ENCODE measurements around the gene BRD1.
A peak's percentile ranks its signal among the peaks of the same experiment; 100 is the strongest.

The BRD1 gene

GRCh38 chr22:49791682-49792081 lies 36.0 kb downstream of the BRD1 start:
- Histone ChIP-seq H3K4me2 (ENCODE audit: low read length) (no peak overlapping the region), H4K8ac (ENCODE audit: low read depth, low read length) (no peak overlapping the region), H3K27ac (ENCODE audit: low read depth, low read length) (no peak overlapping the region), H3K18ac (ENCODE audit: low read length) (no peak overlapping the region), H3K36me3 (ENCODE audit: control insufficient read depth, insufficient read depth, low read length) (peaks cover 27% of the 10 kb centered on the region), H3K79me1 (ENCODE audit: low read length) (peaks cover 36% of the 10 kb centered on the region), H3K23ac (ENCODE audit: low read length) (no peak overlapping the region), H2AK5ac (ENCODE audit: low read length) (no peak overlapping the region), H3K4me1 (ENCODE audit: control insufficient read depth, low read depth, low read length) (no peaks in the 10 kb centered on the region), H3K79me2 (ENCODE audit: control insufficient read depth, insufficient read depth, low read length) (peaks cover 25% of the 10 kb centered on the region), H3K27me3 (ENCODE audit: insufficient read depth, low read length, poor library complexity) (no peaks in the 10 kb centered on the region), H3K4me3 (ENCODE audit: low read length) (no peak overlapping the region), H3K56ac (ENCODE audit: low read length) (no peak overlapping the region), H2BK15ac (replicated peaks; ENCODE audit: low read depth) (no peak overlapping the region), H2BK120ac (ENCODE audit: low read depth, low read length) (no peak overlapping the region), H2BK5ac (ENCODE audit: low read length) (no peak overlapping the region), H4K5ac (ENCODE audit: low read length) (no peak overlapping the region), H3K4ac (ENCODE audit: low read depth, low read length) (no peak overlapping the region), H3K9ac (ENCODE audit: low read length) (no peak overlapping the region)
- DNase-seq = no peak
- no CpG with 5 or more reads among the region's 10 CpGs for WGBS (ENCODE audit: extremely low coverage, insufficient coverage, low lambda C conversion rate)

- Histone ChIP-seq H3K4me3 (ENCODE audit: low read length) (no peak overlapping the region), H2AK5ac (ENCODE audit: low read length) (no peak overlapping the region), H3K4me2 (ENCODE audit: low read length) (no peak overlapping the region), H2BK5ac (ENCODE audit: low read length) (no peak overlapping the region), H3K18ac (ENCODE audit: low read length) (no peak overlapping the region), H3K79me1 (ENCODE audit: low read length) (peaks cover 36% of the 10 kb centered on the region), H4K5ac (ENCODE audit: low read length) (no peak overlapping the region), H3K36me3 (ENCODE audit: control insufficient read depth, insufficient read depth, low read length) (peaks cover 30% of the 10 kb centered on the region), H2BK120ac (ENCODE audit: low read depth, low read length) (no peak overlapping the region), H3K4ac (ENCODE audit: low read depth, low read length) (no peak overlapping the region), H3K23ac (ENCODE audit: low read length) (no peak overlapping the region), H3K4me1 (ENCODE audit: control insufficient read depth, low read depth, low read length) (no peaks in the 10 kb centered on the region), H4K8ac (ENCODE audit: low read depth, low read length) (no peak overlapping the region), H2BK15ac (replicated peaks; ENCODE audit: low read depth) (no peak overlapping the region), H3K9ac (ENCODE audit: low read length) (no peak overlapping the region), H3K56ac (ENCODE audit: low read length) (no peak overlapping the region), H3K27me3 (ENCODE audit: insufficient read depth, low read length, poor library complexity) (no peaks in the 10 kb centered on the region), H3K79me2 (ENCODE audit: control insufficient read depth, insufficient read depth, low read length) (peaks cover 31% of the 10 kb centered on the region), H3K27ac (ENCODE audit: low read depth, low read length) (no peak overlapping the region)
- no CpG with 5 or more reads among the region's 16 CpGs for WGBS (ENCODE audit: extremely low coverage, insufficient coverage, low lambda C conversion rate)
- DNase-seq = no peak
These were observed 36.8 kb downstream of the BRD1 start for GRCh38 chr22:49790912-49791311.

GRCh38 chr22:49789289-49790141 lies 38.2 kb downstream of the BRD1 start:
- H3K36me3 ChIP-seq (ENCODE audit: control insufficient read depth, insufficient read depth, low read length) = peaks cover 27% of the 10 kb centered on the region
- peak; percentile 12 for DNase-seq

GRCh38 chr22:49788504-49788903 lies 39.2 kb downstream of the BRD1 start:
- Histone ChIP-seq H4K8ac (ENCODE audit: low read depth, low read length) (no peak overlapping the region), H2BK15ac (replicated peaks; ENCODE audit: low read depth) (no peak overlapping the region), H3K36me3 (ENCODE audit: control insufficient read depth, insufficient read depth, low read length) (peaks cover 22% of the 10 kb centered on the region), H3K27me3 (ENCODE audit: insufficient read depth, low read length, poor library complexity) (no peaks in the 10 kb centered on the region), H3K18ac (ENCODE audit: low read length) (no peak overlapping the region), H2BK120ac (ENCODE audit: low read depth, low read length) (no peak overlapping the region), H3K9ac (ENCODE audit: low read length) (no peak overlapping the region), H3K4ac (ENCODE audit: low read depth, low read length) (no peak overlapping the region), H3K4me1 (ENCODE audit: control insufficient read depth, low read depth, low read length) (no peaks in the 10 kb centered on the region), H3K79me1 (ENCODE audit: low read length) (peaks cover 29% of the 10 kb centered on the region), H3K4me2 (ENCODE audit: low read length) (no peak overlapping the region), H3K79me2 (ENCODE audit: control insufficient read depth, insufficient read depth, low read length) (peaks cover 50% of the 10 kb centered on the region), H2BK5ac (ENCODE audit: low read length) (no peak overlapping the region), H2AK5ac (ENCODE audit: low read length) (no peak overlapping the region), H3K56ac (ENCODE audit: low read length) (no peak overlapping the region), H3K4me3 (ENCODE audit: low read length) (no peak overlapping the region), H3K23ac (ENCODE audit: low read length) (no peak overlapping the region), H4K5ac (ENCODE audit: low read length) (no peak overlapping the region), H3K27ac (ENCODE audit: low read depth, low read length) (no peak overlapping the region)
- no peak for DNase-seq
- no CpG with 5 or more reads among the region's 11 CpGs for WGBS (ENCODE audit: extremely low coverage, insufficient coverage, low lambda C conversion rate)

More at GRCh38 chr22:49789289-49790141, 38.2 kb downstream of the BRD1 start:
- Histone ChIP-seq H3K27ac (ENCODE audit: low read depth, low read length) (no peak overlapping the region), H4K8ac (ENCODE audit: low read depth, low read length) (no peak overlapping the region), H3K56ac (ENCODE audit: low read length) (no peak overlapping the region), H3K4me3 (ENCODE audit: low read length) (no peak overlapping the region), H3K23ac (ENCODE audit: low read length) (no peak overlapping the region), H3K79me1 (ENCODE audit: low read length) (peaks cover 33% of the 10 kb centered on the region), H3K9ac (ENCODE audit: low read length) (no peak overlapping the region), H4K5ac (ENCODE audit: low read length) (no peak overlapping the region), H3K4me1 (ENCODE audit: control insufficient read depth, low read depth, low read length) (no peaks in the 10 kb centered on the region), H3K4me2 (ENCODE audit: low read length) (no peak overlapping the region), H2BK15ac (replicated peaks; ENCODE audit: low read depth) (no peak overlapping the region), H3K18ac (ENCODE audit: low read length) (no peak overlapping the region), H3K27me3 (ENCODE audit: insufficient read depth, low read length, poor library complexity) (no peaks in the 10 kb centered on the region), H2AK5ac (ENCODE audit: low read length) (no peak overlapping the region), H2BK5ac (ENCODE audit: low read length) (no peak overlapping the region), H3K4ac (ENCODE audit: low read depth, low read length) (no peak overlapping the region), H2BK120ac (ENCODE audit: low read depth, low read length) (no peak overlapping the region), H3K79me2 (ENCODE audit: control insufficient read depth, insufficient read depth, low read length) (peaks cover 41% of the 10 kb centered on the region)
- WGBS (ENCODE audit: extremely low coverage, insufficient coverage, low lambda C conversion rate) = no CpG with 5 or more reads among the region's 26 CpGs

- H3K79me1 ChIP-seq (ENCODE audit: low read length) = peaks cover 27% of the 10 kb centered on the region
- H3K56ac ChIP-seq (ENCODE audit: low read length) = no peak overlapping the region
- WGBS (ENCODE audit: extremely low coverage, insufficient coverage, low lambda C conversion rate) = no CpG with 5 or more reads among the region's 10 CpGs
- H3K4me3 ChIP-seq (ENCODE audit: low read length) = no peak overlapping the region
- H2AK5ac ChIP-seq (ENCODE audit: low read length) = no peak overlapping the region
- H3K36me3 ChIP-seq (ENCODE audit: control insufficient read depth, insufficient read depth, low read length) = peaks cover 17% of the 10 kb centered on the region
- no peak overlapping the region for H4K8ac ChIP-seq (ENCODE audit: low read depth, low read length)
- H3K27me3 ChIP-seq (ENCODE audit: insufficient read depth, low read length, poor library complexity) = no peaks in the 10 kb centered on the region
- H3K79me2 ChIP-seq (ENCODE audit: control insufficient read depth, insufficient read depth, low read length) = peaks cover 51% of the 10 kb centered on the region
- no peak overlapping the region for H3K9ac ChIP-seq (ENCODE audit: low read length)
- H3K18ac ChIP-seq (ENCODE audit: low read length) = no peak overlapping the region
- H4K5ac ChIP-seq (ENCODE audit: low read length) = no peak overlapping the region
- H3K23ac ChIP-seq (ENCODE audit: low read length) = no peak overlapping the region
- H3K4me1 ChIP-seq (ENCODE audit: control insufficient read depth, low read depth, low read length) = no peaks in the 10 kb centered on the region
- DNase-seq = no peak
- no peak overlapping the region for H3K4me2 ChIP-seq (ENCODE audit: low read length)
- no peak overlapping the region for H3K4ac ChIP-seq (ENCODE audit: low read depth, low read length)
- H3K27ac ChIP-seq (ENCODE audit: low read depth, low read length) = no peak overlapping the region
- no peak overlapping the region for H2BK15ac ChIP-seq (replicated peaks; ENCODE audit: low read depth)
- no peak overlapping the region for H2BK120ac ChIP-seq (ENCODE audit: low read depth, low read length)
- H2BK5ac ChIP-seq (ENCODE audit: low read length) = no peak overlapping the region
These were observed 39.8 kb downstream of the BRD1 start for GRCh38 chr22:49787861-49788260.

Data from mesendoderm (in vitro differentiated cells).